TTC549 (cell line): ENCODE results near the gene SERPING1.

ENCODE experiments used
- FAIRE-seq: peaks from 2 replicates; lab custom pipeline; 2012; peaks lifted over from hg19 to GRCh38; lab: Jason Lieb, UNC

SERPING1 gene

DNA sequence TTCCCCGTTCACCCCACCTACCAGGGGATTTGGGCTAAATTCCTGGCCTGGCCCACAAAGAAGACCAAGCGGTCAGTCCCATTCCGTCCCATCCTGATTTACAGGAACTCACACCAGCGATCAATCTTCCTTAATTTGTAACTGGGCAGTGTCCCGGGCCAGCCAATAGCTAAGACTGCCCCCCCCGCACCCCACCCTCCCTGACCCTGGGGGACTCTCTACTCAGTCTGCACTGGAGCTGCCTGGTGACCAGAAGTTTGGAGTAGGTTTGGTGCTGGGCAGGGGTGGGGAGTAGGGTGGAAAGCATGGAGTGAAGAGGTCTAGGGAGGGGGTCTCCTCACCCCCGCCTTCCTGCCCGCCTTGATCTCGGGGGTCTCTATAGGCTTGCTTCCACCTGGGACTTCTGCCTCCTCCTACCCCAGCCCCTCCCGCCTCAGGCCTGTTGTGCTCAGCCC, at the start of gene SERPING1:
Gene SERPING1, plus strand, starts transcription at position 225 of the 455 bp plus-strand sequence. CDS start 586 bp downstream, outside the sequence.
- FAIRE-seq: no peak

DNA sequence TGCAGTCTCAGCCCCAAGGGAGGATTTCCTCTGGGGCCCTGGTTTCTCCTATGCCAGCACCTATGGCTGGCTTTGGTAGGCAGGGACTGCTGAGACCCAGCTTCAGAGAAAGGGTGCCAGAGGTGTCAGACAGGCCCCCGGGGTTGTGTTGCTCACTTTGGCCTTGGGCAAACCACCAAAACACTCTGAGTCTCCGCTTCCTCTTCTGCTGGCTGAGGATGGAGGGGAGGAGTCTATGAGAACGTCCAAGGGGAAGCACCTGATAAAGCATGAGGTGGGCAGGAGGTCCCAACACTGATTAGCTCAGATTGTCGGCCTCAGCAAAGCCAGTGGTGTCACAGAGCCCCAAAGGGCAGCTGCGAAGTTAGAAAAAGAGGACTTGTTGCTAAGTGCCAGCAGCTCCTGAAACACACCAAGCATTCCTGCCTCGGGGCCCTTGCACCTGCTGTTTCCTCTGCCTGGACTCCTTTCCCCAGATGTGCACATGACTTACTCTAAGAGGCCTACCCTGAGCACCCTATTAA, 49.6 kb upstream of the SERPING1 start:
- no peak for FAIRE-seq

DNA sequence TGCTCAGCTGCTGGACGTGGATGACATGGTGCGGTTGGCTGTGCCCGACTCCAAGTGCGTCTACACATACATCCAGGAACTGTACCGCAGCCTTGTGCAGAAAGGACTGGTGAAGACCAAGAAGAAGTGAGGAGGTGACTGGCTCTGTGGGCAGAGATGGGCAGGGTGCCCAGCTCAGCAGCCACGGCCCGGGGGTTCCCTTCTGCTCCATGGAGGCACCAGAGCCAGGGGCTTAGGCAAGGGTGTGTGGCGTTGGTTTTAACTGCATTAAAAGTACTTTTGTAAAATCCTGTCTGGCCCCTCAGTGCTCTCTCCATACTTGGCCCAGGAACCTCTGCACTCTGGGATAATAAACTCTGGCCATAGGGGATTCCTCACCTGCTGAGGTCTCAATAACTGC, 47.5 kb upstream of the SERPING1 start:
- FAIRE-seq: no peak

DNA sequence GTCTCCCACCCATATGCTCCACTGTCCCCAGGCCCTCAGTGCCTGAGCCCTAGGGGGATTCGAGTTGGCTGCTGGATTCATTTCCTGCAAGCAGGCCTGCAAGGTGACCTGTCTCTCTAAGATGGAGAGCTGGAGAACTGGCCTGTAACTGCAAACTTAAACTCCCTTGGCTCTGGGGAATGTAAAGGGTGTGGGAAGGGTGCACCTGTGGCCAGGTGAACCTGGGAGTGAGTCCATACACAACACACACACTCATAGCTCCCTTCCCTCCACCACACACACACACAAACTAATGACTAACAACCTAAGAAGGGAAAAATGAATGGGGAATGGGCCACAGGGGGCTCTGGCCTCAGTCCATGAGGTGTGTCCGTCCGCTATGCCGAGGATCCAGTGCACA, 45.5 kb upstream of the SERPING1 start:
- FAIRE-seq: no peak

DNA sequence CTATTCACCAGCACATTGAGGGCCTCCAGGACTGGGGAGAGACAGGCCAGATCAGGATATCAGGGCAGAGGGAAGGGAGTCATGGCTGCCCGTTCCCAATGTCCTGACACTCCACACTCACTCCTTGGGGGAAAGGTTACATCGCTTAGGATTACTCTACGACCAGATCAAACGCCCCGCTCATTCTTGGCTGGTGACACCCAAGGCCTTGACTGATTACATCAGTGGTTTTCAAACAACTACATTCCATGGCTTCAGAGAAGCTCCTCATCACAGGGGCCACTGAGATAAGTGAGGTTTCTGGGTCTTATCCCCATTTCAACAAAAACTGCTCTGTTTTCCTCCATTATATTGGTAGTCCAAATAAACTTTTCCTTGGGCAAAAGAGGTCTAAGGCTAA, 45.0 kb upstream of the SERPING1 start:
- FAIRE-seq: no peak

DNA sequence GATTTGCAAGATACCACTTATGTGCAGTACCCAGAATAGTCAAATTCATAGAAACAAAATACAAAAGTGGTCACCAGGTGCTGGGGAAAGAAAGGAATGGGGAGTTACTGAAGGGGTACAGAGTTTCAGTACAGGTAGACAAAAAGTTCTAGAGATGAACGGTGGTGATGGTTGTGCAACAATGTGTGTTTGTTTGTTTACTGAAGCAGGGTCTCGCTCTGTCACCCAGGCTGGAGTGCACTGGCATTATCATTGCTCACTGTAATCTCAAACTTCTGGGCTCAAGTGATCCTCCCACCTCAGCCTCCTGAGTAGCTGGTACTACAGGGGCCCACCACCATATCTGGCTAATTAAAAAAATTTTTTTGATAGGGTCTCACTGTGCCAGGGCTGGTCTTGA, 42.1 kb upstream of the SERPING1 start:
- FAIRE-seq: no peak

DNA sequence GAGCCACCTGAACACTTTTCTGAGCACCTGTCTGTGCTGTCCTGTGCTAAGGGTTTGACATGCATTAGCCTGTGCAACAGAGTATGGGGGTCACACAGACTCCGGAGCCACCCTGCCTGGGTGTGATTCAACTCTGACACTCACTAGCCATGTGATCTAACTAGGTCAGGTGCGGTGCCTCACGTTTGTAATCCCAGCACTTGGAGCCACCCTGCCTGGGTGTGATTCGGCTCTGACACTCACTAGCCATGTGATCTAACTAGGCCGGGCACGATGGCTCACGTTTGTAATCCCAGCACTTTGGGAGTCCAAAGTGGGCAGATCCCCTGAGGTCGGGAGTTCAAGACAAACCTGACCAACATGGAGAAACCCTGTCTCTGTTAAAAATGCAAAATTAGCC, 41.4 kb upstream of the SERPING1 start:
- no peak for FAIRE-seq

DNA sequence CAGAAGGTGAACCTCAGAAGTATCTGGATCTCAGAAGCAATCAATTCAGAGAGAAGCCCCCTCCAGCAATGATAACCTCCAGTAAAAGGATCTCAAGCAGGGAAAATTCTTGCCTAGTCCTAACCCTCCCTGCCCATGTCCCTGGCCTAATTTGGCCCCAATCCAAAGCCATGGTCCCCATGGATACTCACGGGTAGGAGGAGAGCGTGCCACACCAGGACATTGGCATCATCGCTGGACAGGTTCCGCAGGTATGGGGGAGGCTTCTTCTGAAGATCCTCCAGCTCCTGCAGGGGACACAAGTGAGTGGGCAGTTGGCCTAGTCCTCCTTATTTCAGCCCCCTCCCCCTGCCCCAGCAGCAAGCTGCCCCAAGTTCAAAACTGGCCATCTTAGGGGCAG, 37.3 kb upstream of the SERPING1 start:
- FAIRE-seq: no peak

DNA sequence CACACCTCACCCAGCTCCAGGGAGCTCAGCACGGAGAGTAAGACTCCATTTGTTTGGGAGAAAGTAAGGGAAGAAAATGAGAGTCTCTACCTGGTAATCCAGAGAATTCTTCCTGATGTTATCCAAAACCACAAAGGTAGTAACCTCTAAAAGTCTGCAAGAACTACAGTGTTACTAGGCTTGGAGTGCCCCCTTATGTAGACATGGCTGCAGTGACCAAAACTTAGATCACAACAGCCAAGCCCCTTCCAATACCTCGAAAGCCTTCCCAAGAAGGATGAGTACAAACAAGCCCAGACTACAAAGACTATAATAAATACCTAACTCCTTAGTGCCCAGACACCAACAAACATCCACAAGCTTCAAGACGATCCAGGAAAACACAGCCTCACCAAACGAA, 34.9 kb upstream of the SERPING1 start:
- no peak for FAIRE-seq

DNA sequence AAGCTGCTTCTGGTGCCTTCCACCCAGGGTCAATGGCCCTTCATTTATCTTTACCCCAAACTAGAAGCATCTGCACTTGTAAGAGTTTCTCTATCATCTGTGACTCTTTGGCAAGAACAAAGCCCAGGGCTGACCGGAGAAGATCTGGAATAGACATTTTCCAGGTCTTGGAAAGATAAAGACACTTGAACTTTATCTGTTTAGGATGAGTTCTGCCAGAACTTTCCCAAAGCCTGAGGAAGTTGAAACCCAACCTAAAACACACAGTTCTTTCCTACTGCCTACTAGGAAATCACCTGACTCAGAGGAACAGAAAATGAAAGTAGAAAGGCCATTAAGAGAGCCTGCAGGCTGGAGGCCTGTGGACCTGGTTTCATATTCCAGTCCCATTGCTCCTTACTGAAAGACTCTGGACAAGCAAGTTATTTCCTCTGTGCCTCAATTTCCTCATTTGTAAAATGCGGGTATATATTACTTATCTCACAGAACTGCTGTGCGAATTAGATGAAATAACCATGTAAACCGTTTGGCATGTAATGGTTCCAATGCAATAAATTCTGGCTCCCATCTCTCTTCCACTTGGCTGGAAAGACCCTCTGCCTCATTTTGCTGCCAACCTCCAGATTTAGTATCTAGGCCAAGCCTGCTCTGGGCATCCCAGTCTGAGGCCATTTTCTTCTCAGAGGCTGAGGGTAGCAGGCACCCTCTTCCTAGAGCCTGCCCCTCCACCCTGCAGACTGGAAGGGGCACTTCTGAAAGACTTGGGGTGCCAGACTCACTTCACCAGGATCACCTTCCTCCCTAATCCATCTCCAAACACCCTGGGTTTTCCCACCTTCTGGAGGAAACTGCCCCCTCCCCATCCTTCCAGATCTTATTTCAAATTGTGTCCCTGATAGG, 31.2 kb upstream of the SERPING1 start:
- FAIRE-seq: no peak

DNA sequence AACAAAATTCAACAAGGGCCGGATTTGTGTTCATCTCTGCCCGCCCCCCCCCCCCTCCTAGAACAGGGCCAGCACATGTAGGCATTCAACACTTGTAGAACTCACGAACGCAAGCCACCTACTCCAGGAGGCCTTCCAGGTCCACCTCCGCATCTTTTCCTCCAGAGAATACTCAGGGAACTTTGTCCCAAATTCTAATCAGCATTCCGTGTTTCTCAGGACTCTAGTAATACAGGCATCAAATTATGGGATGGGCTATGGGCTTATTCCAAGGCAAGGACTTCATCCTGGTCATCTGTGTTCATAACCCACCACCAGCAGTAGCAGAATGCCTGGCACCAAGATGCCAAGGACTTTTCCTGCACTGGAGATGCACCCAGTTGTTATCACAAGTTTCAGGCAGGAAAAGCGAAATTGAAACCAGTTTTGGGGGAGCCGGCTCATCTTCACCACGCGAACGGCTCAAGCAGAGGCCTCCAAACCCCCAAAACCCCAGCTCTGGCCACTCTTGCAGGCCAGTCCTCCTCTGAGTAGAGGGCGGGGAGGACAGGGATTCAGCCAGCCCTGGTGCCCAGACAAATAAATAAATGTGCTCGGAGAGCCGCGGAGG, 30.5 kb upstream of the SERPING1 start:
- no peak for FAIRE-seq

DNA sequence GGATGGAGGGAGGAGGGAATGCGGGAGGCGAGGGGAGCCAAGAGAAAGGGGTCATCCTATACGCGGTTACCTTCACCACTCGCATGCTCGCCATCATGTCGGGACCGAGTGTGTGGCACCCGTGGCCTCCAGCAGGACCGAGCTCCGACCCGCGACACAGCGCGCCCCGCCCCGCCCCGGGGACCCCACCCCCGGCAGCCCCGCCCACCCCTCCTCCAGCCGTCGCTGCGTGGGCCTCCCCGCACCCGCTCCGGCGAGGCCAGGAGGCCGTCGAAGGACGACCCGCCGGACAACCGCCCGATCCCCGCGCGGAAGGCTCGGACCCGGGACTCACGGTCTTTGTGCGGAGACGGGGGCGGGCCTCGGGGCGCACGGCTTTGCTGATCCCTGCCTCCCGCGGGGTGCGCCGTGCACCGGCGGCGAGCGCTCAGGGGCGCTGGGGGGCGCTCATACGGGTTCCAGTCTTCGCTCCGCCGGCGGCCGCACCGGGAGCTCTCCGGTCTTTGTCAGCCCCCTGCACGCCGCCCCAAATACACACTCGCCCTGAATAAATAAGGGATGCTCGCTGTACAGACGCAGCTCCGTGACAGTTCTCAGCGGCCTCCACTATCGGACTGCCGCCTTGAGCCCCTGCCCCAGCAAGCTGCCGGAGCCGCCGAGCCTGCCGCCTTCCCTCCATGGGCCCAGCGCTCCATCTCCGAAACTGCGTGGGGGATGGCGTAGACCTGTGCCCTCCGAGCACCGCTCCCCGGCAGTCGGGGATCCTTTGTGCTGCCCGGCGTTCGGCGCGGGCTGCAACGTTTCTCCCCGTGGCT, 29.8 kb upstream of the SERPING1 start, which contains the start of gene UBE2L6:
Gene UBE2L6, minus strand, starts transcription at position 158 of the 815 bp plus-strand sequence. Its CDS starts 61 bp downstream, at position 97.
- FAIRE-seq: no peak

DNA sequence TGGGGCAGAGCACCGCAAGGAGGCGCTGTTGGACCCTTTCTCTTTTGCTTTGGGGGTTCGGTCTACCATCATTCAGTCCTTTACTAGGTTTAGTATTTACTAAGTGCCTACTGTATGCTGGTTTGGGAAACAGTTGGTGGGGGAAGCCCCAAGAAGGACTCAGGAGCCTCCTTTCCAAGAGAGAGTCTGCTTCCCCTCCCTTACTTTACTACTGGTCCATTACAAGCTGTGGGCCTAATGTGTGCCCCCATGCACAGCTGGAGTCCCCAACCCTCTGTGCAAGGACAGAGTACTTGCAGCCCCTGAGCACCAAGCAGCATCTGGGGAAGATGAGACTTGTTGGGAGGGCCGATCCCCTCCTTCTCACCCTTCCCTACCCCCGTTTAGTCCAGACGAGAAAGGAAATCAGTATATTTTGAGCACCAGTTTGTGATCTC, 29.1 kb upstream of the SERPING1 start:
- no peak for FAIRE-seq

DNA sequence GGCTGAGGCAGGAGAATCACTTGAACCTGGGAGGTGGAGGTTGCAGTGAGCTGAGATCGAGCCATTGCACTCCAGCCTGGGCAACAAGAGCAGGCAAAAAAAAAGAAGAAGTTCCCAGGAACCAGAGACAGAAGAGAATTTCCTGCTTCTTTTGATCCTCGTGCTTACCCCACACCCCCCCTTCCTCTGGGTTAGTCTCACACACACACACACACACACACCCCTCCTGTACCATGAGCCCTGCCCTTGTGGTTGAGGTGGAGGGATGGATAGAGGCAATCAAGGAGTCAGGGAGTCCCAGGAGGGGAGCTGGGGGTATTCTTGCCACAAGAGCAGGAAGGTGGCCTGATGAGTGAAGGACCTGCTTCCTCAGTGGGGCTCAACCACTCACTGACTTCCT, 25.9 kb upstream of the SERPING1 start:
- no peak for FAIRE-seq

DNA sequence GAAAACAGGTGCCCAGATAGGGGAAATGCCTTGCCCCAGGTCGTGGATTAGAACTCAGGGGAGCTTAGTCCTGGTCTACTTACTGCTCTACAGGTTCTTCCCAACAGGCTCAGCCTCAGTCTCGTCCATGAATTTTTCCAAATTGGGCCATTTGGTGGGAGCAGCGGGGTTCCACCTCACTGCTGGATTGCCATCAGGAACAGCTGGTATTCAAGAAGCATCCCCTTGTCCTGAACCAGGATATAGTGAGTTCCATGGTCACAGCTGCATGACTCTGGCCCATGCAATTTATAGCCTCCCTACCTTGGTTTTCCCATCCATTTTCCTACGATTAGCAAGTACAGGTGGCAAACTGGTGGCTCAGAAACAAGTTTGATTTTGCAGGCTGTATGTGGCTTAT, 23.4 kb upstream of the SERPING1 start:
- FAIRE-seq: no peak

DNA sequence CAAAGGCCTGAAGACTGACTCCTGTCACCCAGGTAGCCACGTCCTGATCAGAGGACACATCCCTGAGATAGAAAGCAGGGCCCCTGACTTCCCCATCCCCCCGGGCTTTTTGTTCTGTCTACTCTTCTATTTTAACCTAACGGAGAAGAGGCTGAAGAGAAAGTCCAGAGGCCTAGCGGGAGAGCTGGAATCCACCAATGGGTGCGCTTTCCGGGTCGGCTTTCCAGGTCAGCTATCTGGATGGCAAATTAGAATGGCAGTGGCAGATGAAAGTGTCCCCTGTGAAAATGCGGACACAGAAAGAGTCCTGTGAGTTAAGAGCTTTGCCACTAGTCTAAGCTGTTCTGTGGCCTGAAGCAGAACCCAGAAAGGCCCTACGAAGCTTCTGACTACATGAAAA, 13.1 kb upstream of the SERPING1 start:
- no peak for FAIRE-seq

DNA sequence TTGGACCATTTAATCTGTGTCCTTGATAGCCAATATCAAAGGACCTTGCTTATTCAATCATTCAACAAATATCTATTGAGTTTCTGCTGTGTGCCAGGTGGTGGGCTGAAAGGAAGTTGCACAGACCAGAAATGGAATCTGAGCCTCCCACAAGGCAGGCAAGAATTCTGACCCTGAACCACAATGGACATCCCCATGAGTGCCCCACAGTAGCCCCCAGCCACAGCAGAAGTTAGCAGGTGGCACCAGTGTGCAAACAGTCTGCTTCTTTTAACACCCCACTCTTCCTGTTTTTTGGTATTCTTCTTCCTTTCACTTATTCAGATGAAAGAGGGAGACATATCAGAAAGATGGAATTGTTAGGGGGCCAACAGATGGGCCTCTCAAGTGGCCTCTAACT, 12.2 kb upstream of the SERPING1 start:
- no peak for FAIRE-seq

DNA sequence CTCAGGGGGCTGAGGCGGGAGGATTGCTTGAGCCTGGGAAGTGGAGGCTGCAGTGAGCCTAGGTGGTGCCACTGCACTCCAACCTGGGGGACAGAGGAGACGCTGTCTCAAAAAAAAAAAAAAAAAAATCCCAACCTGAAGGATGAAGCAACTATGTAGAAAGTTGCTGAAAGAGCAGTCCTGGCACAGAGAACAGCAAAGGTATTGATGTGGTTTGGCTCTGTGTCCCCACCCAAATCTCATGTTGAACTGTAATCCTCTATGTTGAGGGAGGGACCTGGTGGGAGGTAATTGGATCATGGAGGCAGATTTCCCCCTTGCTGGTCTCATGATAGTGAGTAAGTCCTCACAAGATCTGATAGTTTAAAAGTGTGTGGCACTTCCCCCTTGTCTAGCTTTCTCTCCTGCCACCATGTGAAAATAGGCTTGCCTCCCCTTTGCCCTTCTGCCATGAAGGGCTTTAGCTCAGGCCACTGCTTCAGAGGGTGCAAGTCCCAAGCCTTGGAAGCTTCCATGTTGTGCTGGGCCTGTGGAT, 10.7 kb upstream of the SERPING1 start:
- no peak for FAIRE-seq

DNA sequence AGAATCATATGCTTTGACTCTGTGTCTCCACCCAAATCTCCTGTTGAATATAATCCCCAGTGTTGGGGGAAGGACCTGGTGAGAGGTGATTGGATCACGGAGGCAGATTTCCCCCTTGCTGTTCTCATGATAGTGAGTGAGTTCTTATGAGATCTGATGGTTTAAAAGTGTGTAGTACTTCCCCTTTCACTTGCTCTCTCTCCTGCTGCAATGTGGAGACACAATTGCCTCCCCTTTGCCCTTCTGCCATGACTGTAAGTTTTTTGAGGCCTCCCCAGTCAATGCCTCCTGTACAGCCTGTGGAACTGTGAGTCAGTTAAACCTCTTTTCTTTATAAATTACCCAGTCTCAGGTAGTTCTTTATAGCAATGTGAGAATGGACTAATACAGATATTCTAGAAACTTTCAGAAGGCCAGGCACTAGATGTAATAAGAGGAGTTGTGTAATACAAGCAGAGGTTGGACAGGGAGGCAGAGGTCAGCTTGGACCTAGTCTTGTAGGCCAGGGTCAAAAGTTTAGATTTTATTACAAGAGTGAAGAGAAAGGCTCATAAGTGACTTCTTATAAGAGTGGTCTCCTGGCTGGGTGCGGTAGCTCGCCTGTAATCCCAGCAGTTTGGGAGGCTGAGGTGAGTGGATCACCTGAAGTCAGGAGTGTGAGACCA, 9.3 kb upstream of the SERPING1 start:
- FAIRE-seq: no peak

DNA sequence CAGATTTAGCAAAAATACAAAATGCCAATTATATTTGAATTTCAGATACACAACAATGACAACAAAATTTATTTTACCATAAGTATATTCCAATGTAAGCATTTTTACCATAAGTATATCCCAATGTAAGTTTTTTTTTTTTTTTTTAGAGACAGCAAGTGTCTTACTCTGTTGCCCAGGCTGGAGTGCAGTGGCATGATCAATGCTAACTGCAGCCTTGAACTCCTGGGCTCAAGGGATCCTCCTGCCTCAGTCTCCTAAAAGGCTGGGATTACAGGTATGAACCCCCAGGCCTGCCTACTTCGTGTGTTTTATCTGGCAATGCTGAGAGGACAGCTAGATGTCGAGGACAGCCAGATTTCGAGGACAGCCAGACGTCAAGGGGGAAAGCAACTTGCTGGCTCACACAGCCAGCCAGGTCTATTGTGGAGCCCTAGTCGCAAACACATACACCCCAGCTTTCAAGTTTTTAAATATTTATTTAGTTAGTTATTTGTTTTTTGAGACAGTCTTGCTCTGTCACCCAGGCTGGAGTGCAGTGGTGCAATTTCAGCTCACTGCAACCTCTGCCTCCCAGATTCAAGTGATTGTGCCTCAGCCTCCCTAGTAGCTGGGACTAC, 1.1 kb upstream of the SERPING1 start:
- no peak for FAIRE-seq
